HepG2 (cell line): ENCODE measurements around the gene ZNF276. TPM values are rescaled to one million over a fixed set of nuclear protein-coding genes. Genes with fewer than 3 reads are reported as not detected.

Source experiments
- ADNP ChIP-seq: sonication (generic); formaldehyde crosslinking; IDR thresholded peaks from 2 replicates; pipeline ENCODE4 v1.4.0; 2020; ENCODE audit warnings: missing genetic modification reagents
- CCAR2 ChIP-seq: fragments of 200-400 bp; formaldehyde crosslinking; optimal IDR thresholded peaks from 2 replicates; pipeline ENCODE3; 2018; ENCODE audit warnings: low read depth, mild to moderate bottlenecking, low read length, moderate library complexity
- DMAP1 ChIP-seq: IDR thresholded peaks from 2 replicates; pipeline ENCODE4 v1.6.1; 2016
- HNRNPK ChIP-seq: fragments of 200-400 bp; formaldehyde crosslinking; IDR thresholded peaks from 2 replicates; pipeline ENCODE4 v1.6.1; 2018; ENCODE audit warnings: low read length, low read depth, moderate library complexity, mild to moderate bottlenecking; ENCODE audit not compliant: poor library complexity, severe bottlenecking
- HOXA7 ChIP-seq: sonication (generic); formaldehyde crosslinking; IDR thresholded peaks from 2 replicates; pipeline ENCODE4 v1.8.1; 2022; ENCODE audit warnings: mild to moderate bottlenecking, missing genetic modification reagents, moderate library complexity
- LCORL ChIP-seq, 2 experiments: fragments of 450-650 bp in 1 of 2; sonication (generic) in 1 of 2; formaldehyde crosslinking in 1 of 2; IDR thresholded peaks; 2 replicates each; pipeline versions ENCODE4 v1.5.0 to v1.6.1; 2017 to 2020; ENCODE audit warnings: antibody characterized with exemption in 1 of 2, missing genetic modification reagents in 1 of 2
- SIN3B ChIP-seq: fragments of 150-350 bp; IDR thresholded peaks from 2 replicates; pipeline ENCODE4 v1.6.1; 2014; ENCODE audit warnings: low read length
- SRSF4 ChIP-seq: fragments of 200-400 bp; formaldehyde crosslinking; IDR thresholded peaks from one replicate; pipeline ENCODE4 v1.6.1; 2018; ENCODE audit warnings: mild to moderate bottlenecking, low read depth, low read length, moderate library complexity; ENCODE audit not compliant: poor library complexity, severe bottlenecking
- TBX3 ChIP-seq: fragments of 450-650 bp; IDR thresholded peaks from 2 replicates; pipeline ENCODE4 v1.6.1; 2017; ENCODE audit warnings: antibody characterized with exemption, mild to moderate bottlenecking, inconsistent platforms, borderline replicate concordance
- ZFP1 ChIP-seq: IDR thresholded peaks from 2 replicates; pipeline ENCODE4 v1.6.1; 2016
- ZNF605 ChIP-seq: sonication (generic); formaldehyde crosslinking; IDR thresholded peaks from 2 replicates; pipeline ENCODE4 v1.8.0; 2022; ENCODE audit warnings: mild to moderate bottlenecking, missing genetic modification reagents
- ZNF766 ChIP-seq: sonication (generic); formaldehyde crosslinking; IDR thresholded peaks from 2 replicates; pipeline ENCODE4 v1.5.0; 2020; ENCODE audit warnings: missing genetic modification reagents, borderline replicate concordance
- ZNF790 ChIP-seq: sonication (generic); formaldehyde crosslinking; IDR thresholded peaks from 2 replicates; pipeline ENCODE4 v1.8.0; 2022; ENCODE audit warnings: missing genetic modification reagents, mild to moderate bottlenecking, borderline replicate concordance
- polyA plus RNA-seq, 8 experiments: library from polyadenylated mRNA; depleted of rRNA in 3 of 8; stranded (reverse) in 7 of 8; unstranded in 1 of 8; fragments of >200 nt; fragmentation: Illumina TruSeq in 4 of 8; extraction: Trizol in 4 of 8; gene quantifications; 2 replicates each; pipeline versions ENCODE4 v1.2.1 to v1.2.3, GENCODE V29; 2011 to 2016; ENCODE audit warnings: low read depth in 4 of 8, missing spikeins in 1 of 8, mixed read lengths in 1 of 8; ENCODE audit not compliant: insufficient read depth in 1 of 8
- total RNA-seq, 5 experiments: library from RNA; depleted of rRNA; stranded (reverse); fragments of >200 nt; fragmentation: Illumina TruSeq; extraction: Trizol; gene quantifications; 2 replicates each; pipeline ENCODE4 v1.2.3, GENCODE V29; 2016; ENCODE audit warnings: low read depth in 1 of 5
- TF ChIP-seq, protein P1 (sequence below): sonication (generic); formaldehyde crosslinking; IDR thresholded peaks from 2 replicates; pipeline ENCODE4 v1.8.1; 2023; ENCODE audit warnings: mild to moderate bottlenecking, missing genetic modification reagents
- TF ChIP-seq, protein P2 (sequence below): sonication (generic); formaldehyde crosslinking; IDR thresholded peaks from 2 replicates; pipeline ENCODE4 v1.9.0; 2021; ENCODE audit warnings: missing genetic modification reagents, borderline replicate concordance
- TF ChIP-seq, protein P3 (sequence below): sonication (generic); formaldehyde crosslinking; IDR thresholded peaks from 2 replicates; pipeline ENCODE4 v1.4.0; 2020; ENCODE audit warnings: missing genetic modification reagents
- TF ChIP-seq, protein P4 (sequence below), 2 experiments: sonication (generic) in 1 of 2; formaldehyde crosslinking in 1 of 2; IDR thresholded peaks; 2 replicates each; pipeline versions ENCODE4 v1.4.0 to v1.6.1; 2018 to 2020; ENCODE audit warnings: missing genetic modification reagents in 2 of 2, borderline replicate concordance in 1 of 2, low read depth in 1 of 2, mild to moderate bottlenecking in 1 of 2, missing biosample characterization in 1 of 2
- TF ChIP-seq, protein P5 (sequence below): sonication (generic); formaldehyde crosslinking; IDR thresholded peaks from 2 replicates; pipeline ENCODE4 v1.8.1; 2023; ENCODE audit warnings: mild to moderate bottlenecking, inconsistent platforms, moderate library complexity, missing genetic modification reagents, borderline replicate concordance

Gene ZNF276
- total and polyA plus RNA-seq, 2 of the 13 experiments (the other 11 are each of a cell fraction or from before 2014, with no cell fraction given) = 17.7 to 18.0 TPM

DNA sequence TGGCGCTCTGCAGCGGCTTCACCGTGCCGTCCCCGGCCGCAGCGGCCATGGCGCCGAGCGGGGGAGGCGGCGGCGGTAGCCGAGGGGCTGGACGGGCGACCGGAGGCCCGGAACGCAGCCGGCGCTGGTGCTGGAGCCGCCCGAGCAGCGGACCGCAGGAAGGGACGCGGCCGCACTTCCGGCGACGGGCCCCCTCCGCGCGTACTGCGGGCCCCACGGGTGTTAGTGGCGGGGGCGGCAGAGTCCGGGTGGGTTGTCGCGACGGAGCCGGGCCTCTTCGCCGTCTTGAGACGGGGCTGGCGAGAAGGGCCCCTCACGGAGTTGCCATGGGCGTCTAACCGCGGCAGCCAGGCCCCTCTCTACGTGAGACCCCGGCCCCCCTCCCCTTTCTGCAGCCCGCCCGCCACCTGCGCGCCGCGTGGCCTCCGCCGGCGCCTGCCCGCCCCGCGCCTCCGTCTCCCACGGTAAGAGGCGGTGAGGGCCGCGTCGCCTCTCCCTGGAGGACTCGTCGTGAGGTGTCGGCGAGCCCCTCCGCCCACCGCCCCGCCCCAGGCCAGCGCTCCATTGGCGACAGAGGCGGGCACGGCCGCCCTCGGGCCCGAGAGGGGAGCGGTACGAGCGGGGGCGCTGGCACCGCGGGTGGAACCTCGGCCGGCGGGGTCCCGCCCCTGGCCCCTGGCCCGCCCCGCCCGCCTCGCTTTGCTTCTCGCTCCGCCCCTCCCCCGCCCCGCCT is at the start of gene ZNF276, which contains the start of gene VPS9D1 (continued):
- TF ChIP-seq, protein P1, sequence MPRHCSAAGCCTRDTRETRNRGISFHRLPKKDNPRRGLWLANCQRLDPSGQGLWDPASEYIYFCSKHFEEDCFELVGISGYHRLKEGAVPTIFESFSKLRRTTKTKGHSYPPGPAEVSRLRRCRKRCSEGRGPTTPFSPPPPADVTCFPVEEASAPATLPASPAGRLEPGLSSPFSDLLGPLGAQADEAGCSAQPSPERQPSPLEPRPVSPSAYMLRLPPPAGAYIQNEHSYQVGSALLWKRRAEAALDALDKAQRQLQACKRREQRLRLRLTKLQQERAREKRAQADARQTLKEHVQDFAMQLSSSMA (CRISPR knock-in tag) = peak; percentile 87; the same call in 1 of the 2 replicates
- TF ChIP-seq TBX3 (peak; percentile 33; the same call in 1 of the 2 replicates), ZNF605 (CRISPR knock-in tag) (0 out of 2 replicates have a peak, but pooled peaks have one; percentile 8), ZNF766 (peak; percentile 86), SRSF4 (no peak), DMAP1 (peak; percentile 94), ADNP (CRISPR knock-in tag) (peak; percentile 9; the same call in 1 of the 2 replicates), HOXA7 (0 out of 2 replicates have a peak, but pooled peaks have one; percentile 78), CCAR2 (peak; percentile 75), ZNF790 (CRISPR knock-in tag) (peak; percentile 92; the same call in 1 of the 2 replicates), LCORL (IDR thresholded peaks at IDR 0.05) (no peak), LCORL (CRISPR knock-in tag; IDR thresholded peaks at IDR 0.05) (no peak), SIN3B (peak; percentile 87; the same call in 1 of the 2 replicates), HNRNPK (peak; percentile 83), ZFP1 (CRISPR knock-in tag) (peak; percentile 38; the same call in 1 of the 2 replicates)
- TF ChIP-seq, protein P2, sequence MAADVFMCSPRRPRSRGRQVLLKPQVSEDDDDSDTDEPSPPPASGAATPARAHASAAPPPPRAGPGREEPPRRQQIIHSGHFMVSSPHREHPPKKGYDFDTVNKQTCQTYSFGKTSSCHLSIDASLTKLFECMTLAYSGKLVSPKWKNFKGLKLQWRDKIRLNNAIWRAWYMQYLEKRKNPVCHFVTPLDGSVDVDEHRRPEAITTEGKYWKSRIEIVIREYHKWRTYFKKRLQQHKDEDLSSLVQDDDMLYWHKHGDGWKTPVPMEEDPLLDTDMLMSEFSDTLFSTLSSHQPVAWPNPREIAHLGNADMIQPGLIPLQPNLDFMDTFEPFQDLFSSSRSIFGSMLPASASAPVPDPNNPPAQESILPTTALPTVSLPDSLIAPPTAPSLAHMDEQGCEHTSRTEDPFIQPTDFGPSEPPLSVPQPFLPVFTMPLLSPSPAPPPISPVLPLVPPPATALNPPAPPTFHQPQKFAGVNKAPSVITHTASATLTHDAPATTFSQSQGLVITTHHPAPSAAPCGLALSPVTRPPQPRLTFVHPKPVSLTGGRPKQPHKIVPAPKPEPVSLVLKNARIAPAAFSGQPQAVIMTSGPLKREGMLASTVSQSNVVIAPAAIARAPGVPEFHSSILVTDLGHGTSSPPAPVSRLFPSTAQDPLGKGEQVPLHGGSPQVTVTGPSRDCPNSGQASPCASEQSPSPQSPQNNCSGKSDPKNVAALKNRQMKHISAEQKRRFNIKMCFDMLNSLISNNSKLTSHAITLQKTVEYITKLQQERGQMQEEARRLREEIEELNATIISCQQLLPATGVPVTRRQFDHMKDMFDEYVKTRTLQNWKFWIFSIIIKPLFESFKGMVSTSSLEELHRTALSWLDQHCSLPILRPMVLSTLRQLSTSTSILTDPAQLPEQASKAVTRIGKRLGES = peak; percentile 90
- TF ChIP-seq, protein P3, sequence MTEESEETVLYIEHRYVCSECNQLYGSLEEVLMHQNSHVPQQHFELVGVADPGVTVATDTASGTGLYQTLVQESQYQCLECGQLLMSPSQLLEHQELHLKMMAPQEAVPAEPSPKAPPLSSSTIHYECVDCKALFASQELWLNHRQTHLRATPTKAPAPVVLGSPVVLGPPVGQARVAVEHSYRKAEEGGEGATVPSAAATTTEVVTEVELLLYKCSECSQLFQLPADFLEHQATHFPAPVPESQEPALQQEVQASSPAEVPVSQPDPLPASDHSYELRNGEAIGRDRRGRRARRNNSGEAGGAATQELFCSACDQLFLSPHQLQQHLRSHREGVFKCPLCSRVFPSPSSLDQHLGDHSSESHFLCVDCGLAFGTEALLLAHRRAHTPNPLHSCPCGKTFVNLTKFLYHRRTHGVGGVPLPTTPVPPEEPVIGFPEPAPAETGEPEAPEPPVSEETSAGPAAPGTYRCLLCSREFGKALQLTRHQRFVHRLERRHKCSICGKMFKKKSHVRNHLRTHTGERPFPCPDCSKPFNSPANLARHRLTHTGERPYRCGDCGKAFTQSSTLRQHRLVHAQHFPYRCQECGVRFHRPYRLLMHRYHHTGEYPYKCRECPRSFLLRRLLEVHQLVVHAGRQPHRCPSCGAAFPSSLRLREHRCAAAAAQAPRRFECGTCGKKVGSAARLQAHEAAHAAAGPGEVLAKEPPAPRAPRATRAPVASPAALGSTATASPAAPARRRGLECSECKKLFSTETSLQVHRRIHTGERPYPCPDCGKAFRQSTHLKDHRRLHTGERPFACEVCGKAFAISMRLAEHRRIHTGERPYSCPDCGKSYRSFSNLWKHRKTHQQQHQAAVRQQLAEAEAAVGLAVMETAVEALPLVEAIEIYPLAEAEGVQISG (CRISPR knock-in tag) = peak; percentile 96
- TF ChIP-seq, protein P4, sequence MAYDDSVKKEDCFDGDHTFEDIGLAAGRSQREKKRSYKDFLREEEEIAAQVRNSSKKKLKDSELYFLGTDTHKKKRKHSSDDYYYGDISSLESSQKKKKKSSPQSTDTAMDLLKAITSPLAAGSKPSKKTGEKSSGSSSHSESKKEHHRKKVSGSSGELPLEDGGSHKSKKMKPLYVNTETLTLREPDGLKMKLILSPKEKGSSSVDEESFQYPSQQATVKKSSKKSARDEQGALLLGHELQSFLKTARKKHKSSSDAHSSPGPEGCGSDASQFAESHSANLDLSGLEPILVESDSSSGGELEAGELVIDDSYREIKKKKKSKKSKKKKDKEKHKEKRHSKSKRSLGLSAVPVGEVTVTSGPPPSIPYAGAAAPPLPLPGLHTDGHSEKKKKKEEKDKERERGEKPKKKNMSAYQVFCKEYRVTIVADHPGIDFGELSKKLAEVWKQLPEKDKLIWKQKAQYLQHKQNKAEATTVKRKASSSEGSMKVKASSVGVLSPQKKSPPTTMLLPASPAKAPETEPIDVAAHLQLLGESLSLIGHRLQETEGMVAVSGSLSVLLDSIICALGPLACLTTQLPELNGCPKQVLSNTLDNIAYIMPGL (CRISPR knock-in tag; IDR thresholded peaks at IDR 0.05; ENCODE audit: borderline replicate concordance in 1 of 2, low read depth in 1 of 2) = peak in 1 of 2 experiments; percentile 69
- TF ChIP-seq, protein P5, sequence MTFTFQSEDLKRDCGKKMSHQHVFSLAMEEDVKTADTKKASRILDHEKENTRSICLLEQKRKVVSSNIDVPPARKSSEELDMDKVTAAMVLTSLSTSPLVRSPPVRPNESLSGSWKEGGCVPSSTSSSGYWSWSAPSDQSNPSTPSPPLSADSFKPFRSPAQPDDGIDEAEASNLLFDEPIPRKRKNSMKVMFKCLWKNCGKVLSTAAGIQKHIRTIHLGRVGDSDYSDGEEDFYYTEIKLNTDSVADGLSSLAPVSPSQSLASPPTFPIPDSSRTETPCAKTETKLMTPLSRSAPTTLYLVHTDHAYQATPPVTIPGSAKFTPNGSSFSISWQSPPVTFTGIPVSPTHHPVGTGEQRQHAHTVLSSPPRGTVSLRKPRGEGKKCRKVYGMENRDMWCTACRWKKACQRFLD (CRISPR knock-in tag) = peak; percentile 58; the same call in 1 of the 2 replicates
